ENCODE measurements around the gene PRKN.

The PRKN gene

DNA sequence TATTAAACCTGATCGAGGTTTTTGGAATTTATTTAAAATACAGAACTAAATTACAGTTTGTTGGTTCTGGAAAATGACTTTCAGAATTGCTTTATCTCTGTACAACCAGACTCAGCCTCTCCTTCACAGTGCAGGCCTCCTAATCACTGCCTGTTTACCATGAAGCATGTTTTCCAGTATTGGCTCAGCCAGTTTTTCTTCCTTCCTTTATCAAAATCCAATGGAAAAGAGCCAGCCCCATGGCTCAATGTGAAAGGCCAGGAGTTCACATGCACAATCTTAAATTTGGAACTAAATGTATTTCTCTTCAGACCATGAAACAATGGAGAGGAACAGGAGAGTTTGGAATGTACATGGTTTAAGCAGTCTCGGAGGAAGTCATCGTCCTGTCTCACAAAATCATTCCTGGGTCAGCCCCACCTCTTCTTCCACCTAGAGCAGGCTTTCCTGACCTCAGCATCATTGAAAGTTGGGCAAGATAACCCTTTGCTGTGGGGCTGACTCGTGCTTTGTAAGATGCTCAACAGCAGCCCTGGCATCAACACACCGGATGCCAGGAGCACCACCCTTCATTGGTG, 772.8 kb downstream of the PRKN start:
- DNase-seq (ENCODE audit: low read depth) = no peak

DNA sequence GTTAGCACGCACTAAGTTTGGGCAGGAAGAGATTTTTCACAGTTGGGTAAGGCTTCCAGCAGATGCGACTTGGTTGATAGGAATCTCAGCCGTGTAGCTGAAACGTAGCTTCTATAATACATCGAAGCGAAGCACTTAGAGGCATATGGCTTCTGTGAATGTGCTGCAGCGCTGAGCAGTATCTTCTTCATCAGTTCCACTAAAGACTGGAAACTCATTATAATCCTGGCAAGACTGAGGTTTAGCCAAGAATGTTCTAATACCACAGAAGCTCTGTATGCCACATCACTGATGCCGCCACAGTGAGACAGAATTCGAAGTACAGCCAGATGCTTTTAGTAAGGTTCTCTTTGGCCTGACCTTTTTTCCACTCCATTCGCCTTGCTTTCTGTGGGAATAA, 773.5 kb downstream of the PRKN start:
- no peak for DNase-seq (ENCODE audit: low read depth)

DNA sequence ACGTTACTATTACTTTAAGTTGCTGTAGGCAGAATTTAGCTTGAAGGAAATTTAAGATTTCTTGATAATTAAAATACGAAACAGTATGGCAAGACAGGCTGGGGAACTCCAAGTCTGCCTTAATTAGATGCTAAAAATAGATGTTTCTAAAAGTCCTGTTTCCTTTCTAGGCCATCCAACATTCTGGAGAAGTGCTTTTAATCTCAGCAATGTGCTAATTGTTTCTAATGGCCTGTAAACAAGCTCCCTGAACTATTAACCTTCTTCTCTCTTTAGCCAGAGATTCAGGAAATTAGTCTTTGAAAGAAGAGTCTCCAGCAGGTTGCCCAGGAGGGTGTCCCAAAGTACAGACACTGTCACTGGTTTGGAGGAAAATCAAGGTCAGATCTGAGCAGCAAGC, 776.4 kb downstream of the PRKN start:
- DNase-seq (ENCODE audit: low read depth) = no peak

DNA sequence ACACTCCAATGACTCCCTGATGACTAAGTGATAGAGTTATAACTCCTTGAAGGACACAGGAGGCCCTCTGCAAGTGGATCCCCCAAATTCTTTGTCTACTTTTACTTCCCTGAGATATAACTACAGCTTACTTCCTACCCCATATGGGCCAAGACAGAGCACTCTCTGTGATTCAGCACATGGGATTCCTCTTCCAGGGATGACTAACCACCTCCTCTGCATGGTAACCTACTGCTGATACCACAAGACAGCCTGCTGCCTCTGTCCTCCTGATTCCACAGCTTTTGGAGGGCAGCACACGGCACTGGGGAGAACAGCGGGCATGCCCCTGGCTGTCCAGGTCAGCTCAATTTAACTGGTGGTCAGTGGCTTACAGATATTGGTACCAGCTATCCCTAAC, 778.0 kb downstream of the PRKN start:
- DNase-seq (ENCODE audit: low read depth) = no peak

DNA sequence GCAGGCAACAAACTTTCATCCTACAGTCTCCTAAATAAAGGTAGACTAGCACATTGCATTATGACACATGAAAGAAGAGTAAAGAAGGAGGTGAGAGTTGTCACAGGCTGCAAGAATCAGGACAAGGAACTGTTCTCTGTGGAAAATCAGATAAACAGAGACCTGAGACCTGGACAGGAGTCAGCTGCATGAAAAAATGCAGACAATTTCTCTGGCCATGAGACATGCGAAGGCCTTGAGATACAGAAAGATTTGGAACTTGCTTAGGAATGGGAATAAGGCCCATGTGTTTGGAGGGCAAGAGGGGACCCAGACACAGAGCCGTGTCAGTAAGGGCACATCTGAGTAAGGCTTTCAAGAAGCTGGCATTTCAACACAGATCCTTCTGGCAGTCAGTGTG, 779.1 kb downstream of the PRKN start:
- no peak for DNase-seq (ENCODE audit: low read depth)

DNA sequence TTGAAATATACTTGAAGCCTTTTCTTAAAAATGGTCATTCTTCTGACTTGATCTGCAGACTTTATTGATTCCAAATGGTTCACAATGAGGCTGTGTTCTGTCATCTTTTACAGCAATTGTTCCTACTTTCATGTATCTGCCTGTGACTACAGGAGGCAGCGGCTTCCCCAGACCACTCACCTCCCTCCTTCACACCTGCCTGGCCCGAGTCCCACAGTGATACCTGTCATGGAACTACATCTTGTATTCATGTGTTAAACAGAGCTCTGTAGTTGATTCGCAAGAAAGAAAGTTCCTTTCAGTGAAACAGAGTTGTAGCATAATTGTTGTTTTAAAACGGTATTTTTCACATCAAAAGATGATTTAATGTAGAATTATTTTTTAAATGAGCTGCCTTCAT, 780.2 kb downstream of the PRKN start:
- DNase-seq (ENCODE audit: low read depth) = no peak

DNA sequence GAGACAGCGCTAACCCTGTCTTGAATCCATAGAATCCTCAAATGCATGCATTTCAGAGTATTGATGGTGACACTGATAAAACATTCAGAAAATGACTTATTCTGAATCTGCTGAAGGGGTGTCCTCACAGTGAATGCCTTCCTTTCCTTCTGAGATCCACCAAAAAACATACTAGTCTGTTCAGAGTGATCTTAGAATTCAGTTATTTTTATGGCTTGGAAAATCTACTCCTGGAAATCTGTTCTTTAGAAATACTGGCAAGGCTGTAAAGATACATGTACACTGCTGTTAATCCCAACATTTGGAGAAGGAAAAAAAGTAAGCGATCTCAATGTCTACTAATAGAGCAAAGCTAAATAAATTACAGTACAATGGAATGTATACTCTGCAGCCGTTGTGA, 781.1 kb downstream of the PRKN start:
- DNase-seq (ENCODE audit: low read depth) = no peak

DNA sequence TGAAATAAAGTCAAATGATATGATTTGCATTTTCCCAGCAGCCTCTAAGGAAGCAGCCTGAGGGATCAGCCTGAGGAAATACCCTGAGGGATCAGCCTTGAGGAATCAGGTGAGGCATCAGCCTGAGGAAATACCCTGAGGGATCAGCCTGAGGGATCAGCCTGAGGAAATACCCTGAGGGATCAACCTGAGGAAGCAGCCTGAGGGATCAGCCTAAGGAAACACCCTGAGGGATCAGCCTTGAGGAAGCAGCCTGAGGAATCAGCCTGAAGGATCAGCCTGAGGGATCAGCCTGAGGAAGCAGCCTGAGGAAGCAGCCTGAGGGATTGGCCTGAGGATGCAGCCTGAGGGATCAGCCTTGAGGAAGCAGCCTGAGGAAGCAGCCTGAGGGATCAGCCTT, 784.0 kb downstream of the PRKN start:
- DNase-seq (ENCODE audit: low read depth) = no peak

DNA sequence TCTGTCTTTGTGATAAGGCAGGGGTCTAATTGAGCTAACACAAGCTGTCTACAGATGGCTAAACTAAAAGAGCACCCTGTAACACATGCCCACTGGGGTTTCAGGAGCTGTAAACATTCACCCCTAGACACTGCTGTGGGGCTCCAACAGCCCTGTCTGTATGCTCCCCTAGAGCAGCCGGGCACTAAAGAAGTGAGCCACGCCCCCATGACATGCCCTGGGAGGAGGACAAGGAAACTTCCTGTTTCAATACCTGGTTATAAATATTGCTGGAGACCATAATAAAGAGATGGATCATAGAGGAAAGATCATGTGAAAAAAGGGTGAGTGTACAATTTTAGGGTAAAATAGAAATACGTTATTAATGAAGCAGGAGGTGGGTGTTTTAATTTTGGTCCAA, 786.0 kb downstream of the PRKN start:
- no peak for DNase-seq (ENCODE audit: low read depth)

DNA sequence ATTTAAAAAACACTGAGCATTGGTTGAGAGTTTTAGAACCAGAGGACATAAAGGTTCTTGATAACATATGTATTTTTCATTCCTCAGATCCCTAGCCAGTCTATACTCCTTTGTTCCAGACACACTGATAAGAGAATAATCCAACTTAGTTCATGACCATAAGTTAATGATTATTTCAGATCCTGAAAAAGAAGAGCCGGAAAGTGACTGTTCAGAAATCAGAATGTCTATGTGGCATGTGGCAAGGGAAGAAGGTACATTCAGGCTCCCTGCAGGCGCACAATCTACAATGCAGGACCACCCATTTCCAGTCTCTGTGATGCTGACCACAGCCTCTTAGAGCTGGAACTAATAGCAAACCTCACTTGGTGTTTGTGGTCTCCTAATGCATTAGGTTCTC, 787.0 kb downstream of the PRKN start:
- no peak for DNase-seq (ENCODE audit: low read depth)

DNA sequence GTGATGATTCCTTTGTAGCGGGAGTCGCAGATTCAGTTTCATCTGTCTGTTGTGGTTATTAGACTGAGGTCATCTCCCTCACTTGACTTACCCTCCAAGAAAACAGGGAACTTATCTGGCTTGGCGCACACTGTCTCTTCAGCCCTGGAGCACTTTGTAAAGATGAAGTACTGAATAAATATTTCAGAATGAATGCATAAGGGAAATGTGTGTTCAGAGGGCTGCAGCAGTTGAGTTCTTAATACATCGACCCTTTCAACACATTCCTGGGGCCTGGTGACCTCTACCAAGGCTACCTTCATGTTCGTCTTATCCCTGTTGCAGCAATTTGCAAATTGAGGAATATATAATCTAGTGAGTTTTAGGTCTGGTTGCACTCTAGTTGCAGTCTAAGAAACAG, 801.2 kb downstream of the PRKN start:
- no peak for DNase-seq (ENCODE audit: low read depth)

DNA sequence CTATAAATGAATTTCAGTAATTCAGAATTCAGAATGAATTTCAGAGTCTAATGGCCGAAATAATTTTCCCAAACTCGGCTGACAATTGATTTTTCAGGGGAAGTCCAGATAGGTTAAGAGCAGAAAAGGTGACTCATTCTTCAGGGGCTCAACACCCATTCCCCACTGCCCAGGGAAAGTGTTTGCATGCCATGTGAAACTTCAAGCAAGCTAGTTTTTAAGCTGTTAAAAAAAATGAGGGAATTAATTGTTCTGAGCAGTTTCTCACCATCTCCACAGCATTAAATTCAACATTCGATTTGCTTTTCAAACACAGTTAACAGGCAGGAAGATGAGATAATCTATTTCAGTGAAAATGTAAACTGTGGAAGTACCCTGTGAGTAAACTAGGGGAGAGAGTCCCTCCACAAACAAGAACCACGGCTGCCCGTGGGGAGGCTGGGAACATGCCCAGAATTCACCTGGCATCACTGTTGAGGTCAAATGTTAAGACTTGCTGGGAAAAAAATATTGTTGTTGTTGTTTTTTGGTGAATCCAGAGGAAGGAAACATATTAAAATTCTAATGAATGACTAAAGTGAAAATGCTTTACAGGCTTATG, 803.0 kb downstream of the PRKN start:
- no peak for DNase-seq (ENCODE audit: low read depth)

DNA sequence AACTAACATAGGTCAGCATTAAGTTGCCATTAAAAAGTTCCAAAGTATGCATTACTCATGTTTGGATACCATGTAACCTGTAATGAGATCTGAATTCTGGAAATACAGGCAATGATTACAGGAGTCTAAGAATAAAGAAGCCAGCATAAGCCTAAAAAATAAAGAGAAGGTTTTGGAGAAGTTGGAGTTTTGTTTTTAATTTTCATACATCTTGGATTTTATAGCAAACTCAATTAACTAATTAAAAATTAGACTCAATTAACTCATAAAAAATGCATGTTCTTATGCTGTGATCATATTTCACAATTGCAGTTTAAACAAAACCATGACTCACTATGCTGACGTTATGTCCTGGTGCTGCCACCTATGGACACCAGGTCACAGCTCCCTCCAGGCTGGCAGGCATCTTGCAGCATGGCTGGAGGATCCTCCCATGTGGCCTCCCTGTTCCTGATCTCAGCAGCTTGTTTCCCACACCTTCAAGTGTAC, 804.9 kb downstream of the PRKN start:
- DNase-seq (ENCODE audit: low read depth) = no peak

DNA sequence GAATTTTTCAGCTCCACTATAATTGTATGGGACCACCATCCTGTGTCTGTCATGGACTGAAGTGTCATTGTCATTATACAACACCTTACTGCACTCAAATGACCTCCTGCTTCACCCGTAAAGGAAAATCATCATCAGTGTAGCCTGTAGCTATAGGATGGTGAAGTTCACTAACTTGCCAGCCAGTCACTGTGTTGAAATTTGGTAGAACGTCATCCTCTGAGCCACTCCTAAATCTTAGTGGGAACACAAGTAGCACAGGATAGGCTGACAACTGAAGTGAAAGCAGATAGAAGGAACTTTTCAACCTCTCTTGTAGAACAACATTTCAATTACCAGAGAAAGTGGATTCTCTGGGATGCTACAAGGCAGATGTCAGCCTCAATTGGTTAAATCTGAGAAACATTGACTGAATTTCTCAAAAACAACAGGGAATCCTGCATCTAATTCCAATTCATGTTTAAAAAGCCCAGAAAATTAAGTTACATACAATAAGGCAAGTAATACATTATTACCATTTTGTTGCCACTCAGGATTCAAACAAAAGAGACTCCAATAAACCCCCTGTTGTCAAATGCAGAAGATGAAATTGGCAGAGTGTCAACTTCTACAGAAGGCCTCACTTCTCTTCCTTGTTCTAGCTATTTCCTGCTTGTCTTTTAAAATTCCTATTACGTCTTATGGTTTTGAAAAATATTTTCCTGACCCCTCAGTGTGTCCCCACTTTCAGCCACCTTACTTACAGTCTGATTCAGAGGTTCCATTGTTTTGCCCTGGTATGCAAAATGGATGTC, 805.8 kb downstream of the PRKN start:
- DNase-seq (ENCODE audit: low read depth) = no peak

DNA sequence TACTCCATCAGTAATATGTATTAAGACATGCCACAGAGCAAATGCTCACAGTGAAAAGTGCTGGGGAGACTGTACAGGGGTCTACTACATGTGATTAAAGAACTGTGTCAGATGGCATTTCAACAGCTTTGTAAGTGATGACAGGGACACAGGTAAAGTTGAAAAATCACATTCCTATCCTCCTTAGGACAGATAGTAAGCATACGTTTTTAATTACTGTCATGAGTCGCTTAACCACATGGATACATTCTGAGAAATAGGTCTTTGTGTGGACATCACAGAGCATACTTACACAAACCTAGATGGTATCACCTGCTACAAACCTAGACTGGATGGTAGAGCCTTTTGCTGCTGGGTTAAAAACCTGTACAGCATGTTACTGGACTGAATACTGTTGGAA, 807.9 kb downstream of the PRKN start:
- DNase-seq (ENCODE audit: low read depth) = no peak

DNA sequence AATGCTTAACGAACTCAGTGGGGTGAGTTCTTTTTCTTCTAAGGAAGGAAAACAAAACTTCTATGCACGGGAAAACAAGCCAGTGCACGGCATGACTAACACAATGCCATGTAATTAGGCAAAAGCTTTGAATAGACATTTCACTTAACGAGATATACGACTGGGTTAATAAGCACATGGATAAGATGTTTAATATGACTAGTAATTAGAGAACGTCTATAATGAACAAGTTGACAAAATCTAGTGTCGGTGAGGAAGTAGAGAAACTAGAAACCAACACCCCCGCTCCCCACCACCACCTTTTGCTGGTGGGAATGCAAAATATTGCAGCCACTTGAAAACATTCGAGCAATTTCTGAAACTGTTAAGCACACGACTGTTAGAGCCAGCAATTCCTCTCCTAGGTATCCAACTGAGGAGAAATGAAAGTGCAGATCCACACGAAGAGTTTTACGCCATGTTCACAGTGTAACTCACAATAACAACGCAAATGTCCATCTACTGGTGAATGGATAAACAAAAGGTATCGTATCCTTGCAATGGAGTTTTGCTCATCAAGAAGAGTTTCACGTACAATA, 808.8 kb downstream of the PRKN start:
- no peak for DNase-seq (ENCODE audit: low read depth)

DNA sequence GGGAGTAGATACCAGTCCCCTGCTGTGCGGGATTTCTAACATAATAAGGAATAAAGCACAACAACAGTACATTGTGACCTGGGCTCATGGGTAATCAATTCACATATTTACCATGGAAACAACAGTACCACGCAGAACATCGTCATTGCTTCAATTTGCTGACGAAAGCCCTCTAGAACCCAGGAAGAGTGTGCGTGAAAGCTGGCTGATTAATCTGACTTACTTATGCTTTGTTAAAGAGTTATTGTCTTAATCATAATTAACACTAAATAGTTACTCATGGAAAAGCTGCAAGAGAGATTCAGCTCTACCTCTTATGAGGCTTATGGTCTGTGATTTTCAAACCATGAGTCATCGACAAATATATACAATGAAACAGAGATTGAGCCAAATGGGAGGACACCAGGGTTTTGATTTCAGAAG, 809.4 kb downstream of the PRKN start:
- no peak for DNase-seq (ENCODE audit: low read depth)

DNA sequence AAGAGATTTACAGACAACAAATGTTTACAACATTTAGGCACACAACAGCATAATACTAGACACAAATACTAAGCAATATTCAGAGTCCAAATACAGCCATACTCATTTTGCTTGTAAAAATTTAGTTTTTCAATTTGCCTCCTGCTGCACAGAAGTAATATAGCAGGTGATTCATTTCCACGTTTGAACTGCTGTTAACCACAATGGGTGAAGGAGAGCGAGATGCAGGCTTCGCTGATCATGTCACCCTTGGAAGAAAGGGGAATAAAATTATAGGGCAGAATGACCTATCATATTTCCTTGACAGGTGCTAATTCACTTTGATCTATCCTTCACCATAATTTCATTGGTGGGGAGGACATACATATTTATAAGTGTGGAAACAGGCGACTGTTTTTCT, 809.9 kb downstream of the PRKN start:
- no peak for DNase-seq (ENCODE audit: low read depth)

DNA sequence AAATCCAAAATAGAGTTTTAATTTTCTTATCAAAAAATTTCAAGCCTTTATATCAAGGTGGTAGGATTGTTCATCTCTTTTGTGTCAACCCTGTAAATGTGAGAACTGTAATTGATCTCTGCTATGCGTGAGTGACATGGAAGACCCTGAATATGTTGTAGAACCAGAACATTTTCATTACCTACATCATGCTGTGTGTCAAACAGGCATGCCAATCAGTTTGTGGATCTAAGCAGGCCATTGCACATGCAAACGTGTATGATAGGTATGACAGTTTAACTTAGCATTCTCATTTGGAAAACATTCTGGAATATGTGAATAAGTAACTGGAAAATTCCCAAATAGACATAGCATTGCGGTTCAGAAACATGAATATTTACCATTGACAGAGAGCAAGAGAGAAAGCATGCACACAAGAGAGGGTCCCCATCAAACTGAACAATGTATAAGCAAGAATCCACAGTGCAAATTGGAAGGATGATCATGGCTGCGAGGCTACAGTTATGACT, 812.1 kb downstream of the PRKN start:
- DNase-seq (ENCODE audit: low read depth) = no peak

DNA sequence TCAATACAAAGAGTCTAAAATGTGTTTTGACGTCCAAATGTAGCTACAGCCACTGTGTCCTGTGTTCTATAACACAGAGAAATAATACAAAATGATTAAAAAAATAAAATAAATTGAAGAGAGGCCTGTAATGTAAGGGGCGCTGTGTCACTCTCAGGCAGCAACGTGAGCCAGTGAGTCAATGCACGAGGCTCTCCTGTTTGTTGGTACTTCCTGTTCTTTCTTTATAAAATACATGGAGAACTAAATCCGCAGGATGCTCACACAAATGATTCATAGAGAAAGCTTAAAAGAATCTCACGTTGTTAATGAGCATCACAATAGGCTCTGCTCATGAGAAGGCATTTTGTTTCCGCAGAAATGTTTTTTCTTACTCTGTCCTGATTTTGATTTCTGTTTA, 818.7 kb downstream of the PRKN start:
- DNase-seq (ENCODE audit: low read depth) = no peak

DNA sequence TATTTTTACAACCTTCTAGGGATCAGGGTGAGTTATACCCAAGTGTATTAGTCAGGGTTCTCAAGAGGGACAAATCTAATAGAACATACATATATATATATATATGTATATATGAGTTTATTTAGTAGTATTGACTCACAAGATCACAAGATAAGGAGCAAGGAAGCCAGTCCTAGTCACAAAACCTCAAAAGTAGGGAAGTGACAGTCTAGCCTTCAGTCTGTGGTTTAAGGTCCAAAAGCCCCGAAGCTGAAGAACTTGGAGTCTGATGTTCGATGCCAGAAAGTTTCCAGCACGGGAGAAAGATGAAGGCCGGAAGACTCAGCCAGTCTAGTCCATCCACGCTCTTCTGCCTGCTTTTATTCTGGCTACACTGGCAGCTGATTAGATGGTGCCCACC, 821.0 kb downstream of the PRKN start:
- DNase-seq (ENCODE audit: low read depth) = no peak

DNA sequence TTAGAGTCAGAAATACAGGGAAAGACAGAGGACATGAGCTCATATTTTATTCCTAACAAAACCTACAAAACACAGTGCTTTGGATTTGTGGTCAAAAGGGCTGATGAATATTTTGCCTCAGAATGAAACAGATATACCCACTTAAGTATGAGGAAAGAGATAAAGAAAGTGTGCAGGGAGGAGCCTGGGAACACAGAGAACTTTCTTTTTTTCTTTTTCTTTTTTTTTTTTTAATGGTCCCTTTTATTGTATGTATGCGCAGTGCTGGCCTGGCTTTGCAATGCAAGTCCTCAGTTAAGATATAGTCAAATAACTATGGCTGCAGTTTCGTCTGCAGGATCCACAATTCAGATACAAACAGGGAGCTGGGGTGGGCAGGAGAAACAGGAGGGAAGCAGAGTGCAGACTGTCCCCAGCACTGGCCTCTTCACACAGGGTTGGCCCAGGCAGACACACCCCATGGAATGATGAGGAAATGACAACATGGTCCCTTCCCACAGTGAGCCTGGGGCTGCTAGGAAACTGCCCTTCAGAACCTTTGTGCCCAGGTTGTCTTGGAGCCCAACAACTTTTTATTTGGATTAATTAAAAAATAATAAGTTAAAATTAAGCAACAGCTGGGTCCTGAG, 823.9 kb downstream of the PRKN start:
- no peak for DNase-seq (ENCODE audit: low read depth)

Measured in stimulated activated CD8-positive, alpha-beta memory T cell treated with anti-CD3 and anti-CD28 coated beads, Interleukin-12 subunit alpha, Interleukin-12 subunit beta, amount 100 ng/mL, for 4 hours (primary cell).